ENCODE data around the gene RPS27A.

Gene RPS27A

DNA sequence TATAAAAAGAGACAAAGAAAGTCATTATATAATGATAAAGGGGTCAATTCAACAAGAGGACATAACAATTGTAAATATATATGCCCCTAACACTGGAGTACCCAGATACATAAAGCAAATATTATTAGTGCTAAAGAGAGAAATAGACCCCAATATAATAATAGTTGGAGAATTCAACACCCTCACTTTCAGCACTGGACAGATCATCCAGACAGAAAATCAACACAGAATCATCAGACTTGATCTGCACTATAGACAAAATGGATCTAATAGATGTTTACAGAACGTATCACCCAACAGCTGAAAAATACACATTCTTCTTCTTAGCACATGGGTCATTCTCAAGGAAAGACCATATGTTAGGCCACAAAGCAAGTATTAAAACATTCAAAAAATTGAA lies 32.1 kb upstream of the RPS27A start:
- ATAC-seq, result no peak
- TF ChIP-seq TOX (CRISPR knock-in tag; IDR thresholded peaks at IDR 0.05; ENCODE audit: borderline replicate concordance) (no peak), ESRRG (CRISPR knock-in tag; IDR thresholded peaks at IDR 0.05) (no peak), ARNTL (CRISPR knock-in tag; IDR thresholded peaks at IDR 0.05; ENCODE audit: borderline replicate concordance, low read depth) (no peak), PPARA (CRISPR knock-in tag; IDR thresholded peaks at IDR 0.05; ENCODE audit: borderline replicate concordance) (no peak), TCF4 (CRISPR knock-in tag; IDR thresholded peaks at IDR 0.05; ENCODE audit: borderline replicate concordance) (no peak), SNAI2 (CRISPR knock-in tag; IDR thresholded peaks at IDR 0.05) (no peak), ZNF565 (CRISPR knock-in tag; conservative IDR thresholded peaks at IDR 0.05; ENCODE audit: low read depth) (no peak), OSR1 (CRISPR knock-in tag; IDR thresholded peaks at IDR 0.05) (no peak), ZFP3 (CRISPR knock-in tag; IDR thresholded peaks at IDR 0.05) (no peak), ZNF70 (CRISPR knock-in tag; IDR thresholded peaks at IDR 0.05) (no peak), CREB5 (CRISPR knock-in tag; IDR thresholded peaks at IDR 0.05; ENCODE audit: low read depth) (no peak), PATZ1 (CRISPR knock-in tag; IDR thresholded peaks at IDR 0.05; ENCODE audit: borderline replicate concordance) (no peak), BACH2 (CRISPR knock-in tag; IDR thresholded peaks at IDR 0.05; ENCODE audit: borderline replicate concordance) (no peak), CSDC2 (CRISPR knock-in tag; IDR thresholded peaks at IDR 0.05) (no peak), ZNF8 (CRISPR knock-in tag; IDR thresholded peaks at IDR 0.05) (no peak), ISL1 (CRISPR knock-in tag; IDR thresholded peaks at IDR 0.05) (no peak), RARB (CRISPR knock-in tag; IDR thresholded peaks at IDR 0.05) (no peak)
- TF ChIP-seq, protein P1, sequence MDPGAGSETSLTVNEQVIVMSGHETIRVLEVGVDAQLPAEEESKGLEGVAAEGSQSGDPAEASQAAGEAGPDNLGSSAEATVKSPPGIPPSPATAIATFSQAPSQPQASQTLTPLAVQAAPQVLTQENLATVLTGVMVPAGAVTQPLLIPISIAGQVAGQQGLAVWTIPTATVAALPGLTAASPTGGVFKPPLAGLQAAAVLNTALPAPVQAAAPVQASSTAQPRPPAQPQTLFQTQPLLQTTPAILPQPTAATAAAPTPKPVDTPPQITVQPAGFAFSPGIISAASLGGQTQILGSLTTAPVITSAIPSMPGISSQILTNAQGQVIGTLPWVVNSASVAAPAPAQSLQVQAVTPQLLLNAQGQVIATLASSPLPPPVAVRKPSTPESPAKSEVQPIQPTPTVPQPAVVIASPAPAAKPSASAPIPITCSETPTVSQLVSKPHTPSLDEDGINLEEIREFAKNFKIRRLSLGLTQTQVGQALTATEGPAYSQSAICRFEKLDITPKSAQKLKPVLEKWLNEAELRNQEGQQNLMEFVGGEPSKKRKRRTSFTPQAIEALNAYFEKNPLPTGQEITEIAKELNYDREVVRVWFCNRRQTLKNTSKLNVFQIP (CRISPR knock-in tag; IDR thresholded peaks at IDR 0.05; ENCODE audit: borderline replicate concordance, low read depth), result no peak
- TF ChIP-seq, protein P2, sequence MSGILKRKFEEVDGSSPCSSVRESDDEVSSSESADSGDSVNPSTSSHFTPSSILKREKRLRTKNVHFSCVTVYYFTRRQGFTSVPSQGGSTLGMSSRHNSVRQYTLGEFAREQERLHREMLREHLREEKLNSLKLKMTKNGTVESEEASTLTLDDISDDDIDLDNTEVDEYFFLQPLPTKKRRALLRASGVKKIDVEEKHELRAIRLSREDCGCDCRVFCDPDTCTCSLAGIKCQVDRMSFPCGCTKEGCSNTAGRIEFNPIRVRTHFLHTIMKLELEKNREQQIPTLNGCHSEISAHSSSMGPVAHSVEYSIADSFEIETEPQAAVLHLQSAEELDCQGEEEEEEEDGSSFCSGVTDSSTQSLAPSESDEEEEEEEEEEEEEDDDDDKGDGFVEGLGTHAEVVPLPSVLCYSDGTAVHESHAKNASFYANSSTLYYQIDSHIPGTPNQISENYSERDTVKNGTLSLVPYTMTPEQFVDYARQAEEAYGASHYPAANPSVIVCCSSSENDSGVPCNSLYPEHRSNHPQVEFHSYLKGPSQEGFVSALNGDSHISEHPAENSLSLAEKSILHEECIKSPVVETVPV (CRISPR knock-in tag; IDR thresholded peaks at IDR 0.05), result no peak

- peak; percentile 94 for TF ChIP-seq ZNF8 (CRISPR knock-in tag; IDR thresholded peaks at IDR 0.05)
- TF ChIP-seq TCF4 (CRISPR knock-in tag; IDR thresholded peaks at IDR 0.05; ENCODE audit: borderline replicate concordance), result no peak
- ATAC-seq, result no peak
These were observed 28.0 kb upstream of the RPS27A start for GRCh38 chr2:55204536-55204935.

DNA sequence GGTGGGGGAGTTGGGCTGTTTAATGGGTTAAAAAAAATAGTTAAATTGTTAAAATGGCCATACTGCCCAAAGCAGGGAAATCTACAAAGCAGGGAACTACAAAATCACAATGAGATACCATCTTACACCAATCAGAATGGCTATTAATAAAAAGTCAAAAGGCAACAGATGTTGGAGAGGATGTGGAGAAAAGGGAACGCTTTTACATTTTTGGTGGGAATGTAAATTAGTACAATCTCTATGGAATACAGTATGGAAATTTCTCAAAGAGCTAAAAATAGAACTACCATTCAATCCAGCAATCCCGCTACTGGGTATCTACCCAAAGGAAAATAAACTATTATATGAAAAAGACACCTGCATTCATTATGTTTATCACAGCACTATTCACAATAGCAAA lies 27.5 kb upstream of the RPS27A start:
- no peak for ATAC-seq
- TF ChIP-seq ZC3H10 (CRISPR knock-in tag; IDR thresholded peaks at IDR 0.05) (no peak), OSR1 (CRISPR knock-in tag; IDR thresholded peaks at IDR 0.05) (no peak), GLIS3 (CRISPR knock-in tag; IDR thresholded peaks at IDR 0.05) (no peak), ISL1 (CRISPR knock-in tag; IDR thresholded peaks at IDR 0.05) (no peak), CSDC2 (CRISPR knock-in tag; IDR thresholded peaks at IDR 0.05) (no peak), TSHZ2 (CRISPR knock-in tag; IDR thresholded peaks at IDR 0.05) (no peak), ZNF8 (CRISPR knock-in tag; IDR thresholded peaks at IDR 0.05) (no peak), ARNTL (CRISPR knock-in tag; IDR thresholded peaks at IDR 0.05; ENCODE audit: borderline replicate concordance, low read depth) (no peak), CREB5 (CRISPR knock-in tag; IDR thresholded peaks at IDR 0.05; ENCODE audit: low read depth) (no peak), RARB (CRISPR knock-in tag; IDR thresholded peaks at IDR 0.05) (no peak), BACH2 (CRISPR knock-in tag; IDR thresholded peaks at IDR 0.05; ENCODE audit: borderline replicate concordance) (no peak), ZNF70 (CRISPR knock-in tag; IDR thresholded peaks at IDR 0.05) (no peak), ZFP30 (CRISPR knock-in tag; IDR thresholded peaks at IDR 0.05) (no peak), TOX (CRISPR knock-in tag; IDR thresholded peaks at IDR 0.05; ENCODE audit: borderline replicate concordance) (no peak)
- TF ChIP-seq, protein P1 (CRISPR knock-in tag; IDR thresholded peaks at IDR 0.05; ENCODE audit: borderline replicate concordance, low read depth), result no peak
